ENCODE data around the gene DSCAM.
"Not testable (repeated sequence)": the region's sequence is repeated elsewhere in the genome, so short reads cannot be mapped to it uniquely, and the experiment has no call there.

The DSCAM gene

DNA sequence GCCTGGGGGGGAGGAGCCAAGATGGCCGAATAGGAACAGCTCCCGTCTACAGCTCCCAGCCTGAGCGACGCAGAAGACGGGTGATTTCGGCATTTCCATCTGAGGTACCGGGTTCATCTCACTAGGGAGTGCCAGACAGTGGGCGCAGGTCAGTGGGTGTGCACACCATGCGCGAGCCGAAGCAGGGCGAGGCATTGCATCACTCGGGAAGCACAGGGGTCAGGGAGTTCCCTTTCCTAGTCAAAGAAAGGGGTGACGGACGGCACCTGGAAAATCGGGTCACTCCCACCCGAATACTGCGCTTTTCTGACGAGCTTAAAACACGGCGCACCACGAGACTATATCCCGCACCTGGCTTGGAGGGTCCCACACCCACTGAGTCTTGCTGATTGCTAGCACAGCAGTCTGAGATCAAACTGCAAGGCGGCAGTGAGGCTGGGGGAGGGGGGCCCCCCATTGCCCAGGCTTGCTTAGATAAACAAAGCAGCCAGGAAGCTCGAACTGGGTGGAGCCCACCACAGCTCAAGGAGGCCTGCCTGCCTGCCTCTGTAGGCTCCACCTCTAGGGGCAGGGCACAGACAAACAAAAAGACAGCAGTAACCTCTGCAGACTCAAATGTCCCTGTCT lies 813.7 kb downstream of the DSCAM start:
- H3K23ac ChIP-seq (ENCODE audit: low read length); H2BK120ac ChIP-seq (ENCODE audit: low read depth, low read length); H2BK15ac ChIP-seq (replicated peaks; ENCODE audit: low read depth); H3K27ac ChIP-seq (ENCODE audit: low read depth, low read length); H3K27me3 ChIP-seq (ENCODE audit: insufficient read depth, low read length, poor library complexity); H3K4me1 ChIP-seq (ENCODE audit: control insufficient read depth, low read depth, low read length); H3K4me3 ChIP-seq (ENCODE audit: low read length); DNase-seq; H3K56ac ChIP-seq (ENCODE audit: low read length); H3K18ac ChIP-seq (ENCODE audit: low read length); H3K79me1 ChIP-seq (ENCODE audit: low read length); H3K4ac ChIP-seq (ENCODE audit: low read depth, low read length); H3K36me3 ChIP-seq (ENCODE audit: control insufficient read depth, insufficient read depth, low read length); H2BK5ac ChIP-seq (ENCODE audit: low read length); H2AK5ac ChIP-seq (ENCODE audit: low read length); H4K5ac ChIP-seq (ENCODE audit: low read length); H4K8ac ChIP-seq (ENCODE audit: low read depth, low read length); H3K79me2 ChIP-seq (ENCODE audit: control insufficient read depth, insufficient read depth, low read length); H3K4me2 ChIP-seq (ENCODE audit: low read length); H3K9ac ChIP-seq (ENCODE audit: low read length): not testable (repeated sequence)
- WGBS (ENCODE audit: extremely low coverage, insufficient coverage, low lambda C conversion rate) = no CpG with 5 or more reads among the region's 25 CpGs

DNA sequence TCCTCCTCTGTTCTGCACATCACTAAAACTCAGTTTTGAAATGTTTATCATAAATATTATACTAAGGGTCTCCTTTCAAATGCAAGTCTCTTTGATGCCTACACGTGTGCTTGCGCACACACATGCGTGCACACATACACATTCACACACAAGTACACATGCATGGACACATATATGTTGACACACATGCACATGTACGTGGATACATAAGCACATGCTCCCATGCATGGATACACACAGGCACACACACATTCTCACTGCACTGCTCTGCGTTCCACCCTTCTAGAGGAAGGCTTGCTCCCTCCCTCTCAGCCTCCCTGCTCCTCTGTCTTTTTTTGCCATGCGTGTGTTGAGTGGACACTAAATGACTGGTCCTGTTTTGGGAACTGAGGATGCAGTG lies 817.1 kb downstream of the DSCAM start:
- no peak overlapping the region for H3K9ac ChIP-seq (ENCODE audit: low read length)
- H4K8ac ChIP-seq (ENCODE audit: low read depth, low read length) = no peak overlapping the region
- no peaks in the 10 kb centered on the region for H3K36me3 ChIP-seq (ENCODE audit: control insufficient read depth, insufficient read depth, low read length)
- no peak overlapping the region for H3K56ac ChIP-seq (ENCODE audit: low read length)
- H3K4me3 ChIP-seq (ENCODE audit: low read length) = no peak overlapping the region
- H3K79me2 ChIP-seq (ENCODE audit: control insufficient read depth, insufficient read depth, low read length) = no peaks in the 10 kb centered on the region
- no peaks in the 10 kb centered on the region for H3K4me1 ChIP-seq (ENCODE audit: control insufficient read depth, low read depth, low read length)
- no peak overlapping the region for H3K4me2 ChIP-seq (ENCODE audit: low read length)
- no peak overlapping the region for H3K27ac ChIP-seq (ENCODE audit: low read depth, low read length)
- WGBS (ENCODE audit: extremely low coverage, insufficient coverage, low lambda C conversion rate) = no CpG with 5 or more reads among the region's 6 CpGs
- no peak overlapping the region for H2BK5ac ChIP-seq (ENCODE audit: low read length)
- no peak overlapping the region for H3K18ac ChIP-seq (ENCODE audit: low read length)
- H3K79me1 ChIP-seq (ENCODE audit: low read length) = no peaks in the 10 kb centered on the region
- no peak for DNase-seq
- H3K23ac ChIP-seq (ENCODE audit: low read length) = no peak overlapping the region
- H2BK120ac ChIP-seq (ENCODE audit: low read depth, low read length) = no peak overlapping the region
- no peak overlapping the region for H2AK5ac ChIP-seq (ENCODE audit: low read length)
- no peak overlapping the region for H3K4ac ChIP-seq (ENCODE audit: low read depth, low read length)
- H3K27me3 ChIP-seq (ENCODE audit: insufficient read depth, low read length, poor library complexity) = no peaks in the 10 kb centered on the region
- no peak overlapping the region for H2BK15ac ChIP-seq (replicated peaks; ENCODE audit: low read depth)
- no peak overlapping the region for H4K5ac ChIP-seq (ENCODE audit: low read length)

- not testable (repeated sequence) for DNase-seq; H3K27me3 ChIP-seq (ENCODE audit: insufficient read depth, low read length, poor library complexity)
- no CpG with 5 or more reads among the region's 19 CpGs for WGBS (ENCODE audit: extremely low coverage, insufficient coverage, low lambda C conversion rate)
Observed at GRCh38 chr21:40028393-40028792, 818.6 kb downstream of the DSCAM start.

GRCh38 chr21:40021558-40022351 lies 825.2 kb downstream of the DSCAM start:
- Histone ChIP-seq H2BK5ac (ENCODE audit: low read length) (no peak overlapping the region), H3K18ac (ENCODE audit: low read length) (no peak overlapping the region), H3K4ac (ENCODE audit: low read depth, low read length) (no peak overlapping the region), H3K27me3 (ENCODE audit: insufficient read depth, low read length, poor library complexity) (no peaks in the 10 kb centered on the region), H3K79me2 (ENCODE audit: control insufficient read depth, insufficient read depth, low read length) (no peaks in the 10 kb centered on the region), H3K36me3 (ENCODE audit: control insufficient read depth, insufficient read depth, low read length) (no peaks in the 10 kb centered on the region), H3K23ac (ENCODE audit: low read length) (no peak overlapping the region), H3K4me1 (ENCODE audit: control insufficient read depth, low read depth, low read length) (no peaks in the 10 kb centered on the region), H2BK120ac (ENCODE audit: low read depth, low read length) (no peak overlapping the region), H4K5ac (ENCODE audit: low read length) (no peak overlapping the region), H3K9ac (ENCODE audit: low read length) (no peak overlapping the region), H2AK5ac (ENCODE audit: low read length) (no peak overlapping the region), H3K79me1 (ENCODE audit: low read length) (no peaks in the 10 kb centered on the region), H3K27ac (ENCODE audit: low read depth, low read length) (no peak overlapping the region), H3K56ac (ENCODE audit: low read length) (no peak overlapping the region), H2BK15ac (replicated peaks; ENCODE audit: low read depth) (no peak overlapping the region), H3K4me2 (ENCODE audit: low read length) (no peak overlapping the region), H4K8ac (ENCODE audit: low read depth, low read length) (no peak overlapping the region), H3K4me3 (ENCODE audit: low read length) (no peak overlapping the region)
- DNase-seq = no peak
- no CpG with 5 or more reads among the region's 5 CpGs for WGBS (ENCODE audit: extremely low coverage, insufficient coverage, low lambda C conversion rate)

More at GRCh38 chr21:40028393-40028792, 818.6 kb downstream of the DSCAM start:
- not testable (repeated sequence) for H3K36me3 ChIP-seq (ENCODE audit: control insufficient read depth, insufficient read depth, low read length); H3K79me1 ChIP-seq (ENCODE audit: low read length); H3K4me2 ChIP-seq (ENCODE audit: low read length); H2BK15ac ChIP-seq (replicated peaks; ENCODE audit: low read depth); H4K8ac ChIP-seq (ENCODE audit: low read depth, low read length); H3K18ac ChIP-seq (ENCODE audit: low read length); H3K27ac ChIP-seq (ENCODE audit: low read depth, low read length); H2AK5ac ChIP-seq (ENCODE audit: low read length); H3K56ac ChIP-seq (ENCODE audit: low read length); H3K4ac ChIP-seq (ENCODE audit: low read depth, low read length); H2BK120ac ChIP-seq (ENCODE audit: low read depth, low read length); H4K5ac ChIP-seq (ENCODE audit: low read length); H3K23ac ChIP-seq (ENCODE audit: low read length); H2BK5ac ChIP-seq (ENCODE audit: low read length); H3K9ac ChIP-seq (ENCODE audit: low read length); H3K4me1 ChIP-seq (ENCODE audit: control insufficient read depth, low read depth, low read length); H3K4me3 ChIP-seq (ENCODE audit: low read length); H3K79me2 ChIP-seq (ENCODE audit: control insufficient read depth, insufficient read depth, low read length)

GRCh38 chr21:40020651-40021050 lies 826.3 kb downstream of the DSCAM start:
- Histone ChIP-seq H4K5ac (ENCODE audit: low read length) (no peak overlapping the region), H3K23ac (ENCODE audit: low read length) (no peak overlapping the region), H3K56ac (ENCODE audit: low read length) (no peak overlapping the region), H3K27me3 (ENCODE audit: insufficient read depth, low read length, poor library complexity) (no peaks in the 10 kb centered on the region), H3K18ac (ENCODE audit: low read length) (no peak overlapping the region), H2AK5ac (ENCODE audit: low read length) (no peak overlapping the region), H4K8ac (ENCODE audit: low read depth, low read length) (no peak overlapping the region), H3K79me1 (ENCODE audit: low read length) (no peaks in the 10 kb centered on the region), H3K36me3 (ENCODE audit: control insufficient read depth, insufficient read depth, low read length) (no peaks in the 10 kb centered on the region), H3K27ac (ENCODE audit: low read depth, low read length) (no peak overlapping the region), H3K4ac (ENCODE audit: low read depth, low read length) (no peak overlapping the region), H3K4me1 (ENCODE audit: control insufficient read depth, low read depth, low read length) (no peaks in the 10 kb centered on the region), H3K4me2 (ENCODE audit: low read length) (no peak overlapping the region), H3K79me2 (ENCODE audit: control insufficient read depth, insufficient read depth, low read length) (no peaks in the 10 kb centered on the region), H2BK120ac (ENCODE audit: low read depth, low read length) (no peak overlapping the region), H3K9ac (ENCODE audit: low read length) (no peak overlapping the region), H2BK15ac (replicated peaks; ENCODE audit: low read depth) (no peak overlapping the region), H2BK5ac (ENCODE audit: low read length) (no peak overlapping the region), H3K4me3 (ENCODE audit: low read length) (no peak overlapping the region)
- DNase-seq = no peak
- no CpG with 5 or more reads among the region's 3 CpGs for WGBS (ENCODE audit: extremely low coverage, insufficient coverage, low lambda C conversion rate)
